Astrocyte (in vitro differentiated cells and primary cell): ENCODE results near the gene RHOBTB1.

Source experiments
- CTCF ChIP-seq: IDR thresholded peaks from 2 replicates; pipeline ENCODE4 v1.5.1; 2011; ENCODE audit warnings: low read depth, mild to moderate bottlenecking, inconsistent platforms, low read length, moderate library complexity; ENCODE audit not compliant: insufficient read depth
- EZH2 ChIP-seq: IDR thresholded peaks from 2 replicates; pipeline ENCODE4 v1.6.1; 2012; ENCODE audit warnings: mild to moderate bottlenecking, low read length, inconsistent platforms; ENCODE audit not compliant: insufficient read depth

- TF ChIP-seq CTCF (no peak), EZH2 (no peak)
Observed at GRCh38 chr10:60913657-60914056, 30.3 kb downstream of the RHOBTB1 start.
